Neural cell (in vitro differentiated cells): ENCODE measurements around the gene ABHD5. TPM values are rescaled to one million over a fixed set of nuclear protein-coding genes. Genes with fewer than 3 reads are reported as not detected.

Experiments used
- H2AFZ ChIP-seq: fragments of 200-600, 300-800 bp; sonication (generic), shearing (Covaris generic); 2 replicates; pipeline ENCODE4 v1.6.0; 2014; ENCODE audit warnings: low read depth, mild to moderate bottlenecking, antibody characterized with exemption, low read length, moderate library complexity
- H3F3A ChIP-seq: fragments of 200-600 bp; shearing (Covaris generic); 2 replicates; pipeline ENCODE4 v1.6.1; 2016; ENCODE audit warnings: mild to moderate bottlenecking, moderate library complexity, mixed read lengths, antibody characterized with exemption, low read length; ENCODE audit not compliant: insufficient read depth, poor library complexity, severe bottlenecking
- H3K27ac ChIP-seq: fragments of 200-600, 300-800 bp; sonication (generic), shearing (Covaris generic); 2 replicates; pipeline ENCODE4 v1.5.1; 2014; ENCODE audit warnings: mild to moderate bottlenecking, low read length, moderate library complexity
- H3K27me3 ChIP-seq: fragments of 300-800, 200-600 bp; sonication (generic), shearing (Covaris generic); 2 replicates; pipeline ENCODE4 v1.6.0; 2014; ENCODE audit warnings: mild to moderate bottlenecking, low read depth, low read length, moderate library complexity; ENCODE audit not compliant: insufficient read depth
- H3K36me3 ChIP-seq: fragments of 300-800, 200-600 bp; sonication (generic), shearing (Covaris generic); 2 replicates; pipeline ENCODE4 v1.5.1; 2014; ENCODE audit warnings: mild to moderate bottlenecking, antibody characterized with exemption, low read length, moderate library complexity; ENCODE audit not compliant: insufficient read depth
- H3K4me2 ChIP-seq: fragments of 300-800, 200-600 bp; sonication (generic), shearing (Covaris generic); 2 replicates; pipeline ENCODE4 v1.6.0; 2014; ENCODE audit warnings: mild to moderate bottlenecking, low read length
- H3K4me3 ChIP-seq: fragments of 300-800, 200-600 bp; sonication (generic), shearing (Covaris generic); 2 replicates; pipeline ENCODE4 v1.5.1; 2014; ENCODE audit warnings: mild to moderate bottlenecking, low read length, moderate library complexity
- H3K79me2 ChIP-seq: fragments of 200-600 bp; shearing (Covaris generic); replicated peaks from 2 replicates; pipeline ENCODE4 v1.6.0; 2014; ENCODE audit warnings: mild to moderate bottlenecking, low read length, moderate library complexity; ENCODE audit not compliant: insufficient read depth
- H3K9ac ChIP-seq: fragments of 300-800, 200-600 bp; sonication (generic), shearing (Covaris generic); 2 replicates; pipeline ENCODE4 v1.6.1; 2016; ENCODE audit warnings: mild to moderate bottlenecking, low read length, mixed read lengths
- H3K9me2 ChIP-seq: fragments of 200-600 bp; shearing (Covaris generic); 2 replicates; pipeline ENCODE4 v1.6.1; 2016; ENCODE audit warnings: mild to moderate bottlenecking, low read length, mixed read lengths; ENCODE audit not compliant: insufficient read depth
- H3K9me3 ChIP-seq: fragments of 200-600, 300-800 bp; sonication (generic), shearing (Covaris generic); 2 replicates; pipeline ENCODE4 v1.6.1; 2016; ENCODE audit warnings: mild to moderate bottlenecking, mixed run types, low read length, moderate library complexity, mixed read lengths
- H4K20me1 ChIP-seq: fragments of 200-600 bp; shearing (Covaris generic); 2 replicates; pipeline ENCODE4 v1.6.1; 2016; ENCODE audit warnings: mild to moderate bottlenecking, mixed run types; ENCODE audit not compliant: insufficient read depth
- EP300 ChIP-seq: fragments of 450-650 bp; conservative IDR thresholded peaks from 2 replicates; pipeline ENCODE4 v1.6.1; 2014; ENCODE audit warnings: antibody characterized with exemption, mild to moderate bottlenecking, moderate library complexity; ENCODE audit not compliant: poor library complexity, severe bottlenecking
- EZH2 ChIP-seq: fragments of 200-600, 300-800 bp; shearing (Covaris generic), sonication (generic); IDR thresholded peaks from 2 replicates; pipeline ENCODE4 v1.6.1; 2014; ENCODE audit warnings: antibody characterized with exemption, low read length, borderline replicate concordance, mild to moderate bottlenecking; ENCODE audit not compliant: insufficient read depth, poor library complexity, severe bottlenecking
- MXI1 ChIP-seq: fragments of 450-650 bp; conservative IDR thresholded peaks from 2 replicates; pipeline ENCODE4 v1.6.1; 2014; ENCODE audit warnings: antibody characterized with exemption, mild to moderate bottlenecking; ENCODE audit not compliant: poor library complexity, severe bottlenecking
- POLR2AphosphoS5 ChIP-seq: IDR thresholded peaks from 2 replicates; pipeline ENCODE4 v1.6.1; 2012
- RAD21 ChIP-seq: fragments of 450-650 bp; conservative IDR thresholded peaks from 2 replicates; pipeline ENCODE4 v1.6.1; 2014; ENCODE audit warnings: antibody characterized with exemption, mild to moderate bottlenecking, moderate library complexity
- SMC3 ChIP-seq: fragments of 450-650 bp; conservative IDR thresholded peaks from 2 replicates; pipeline ENCODE4 v1.6.1; 2014; ENCODE audit warnings: antibody characterized with exemption, mild to moderate bottlenecking, moderate library complexity; ENCODE audit not compliant: poor library complexity
- TAF1 ChIP-seq: IDR thresholded peaks from 2 replicates; pipeline ENCODE4 v1.6.1; 2012; ENCODE audit warnings: low read depth
- polyA plus RNA-seq: library from polyadenylated mRNA; depleted of rRNA; stranded (reverse); fragments of >200 nt; gene quantifications from 2 replicates; pipeline ENCODE4 v1.2.3, GENCODE V29; 2014
- TF ChIP-seq, protein P1 (sequence below): IDR thresholded peaks from 2 replicates; pipeline ENCODE4 v1.6.1; 2012; ENCODE audit warnings: borderline replicate concordance
- TF ChIP-seq, protein P2 (sequence below): fragments of 450-650 bp; IDR thresholded peaks from 2 replicates; pipeline ENCODE4 v1.5.1; 2014; ENCODE audit warnings: antibody characterized with exemption, mild to moderate bottlenecking, moderate library complexity; ENCODE audit not compliant: poor library complexity, severe bottlenecking

Gene ABHD5
- polyA plus RNA-seq, 1 donor from 2014 or later = 26.6 TPM

DNA sequence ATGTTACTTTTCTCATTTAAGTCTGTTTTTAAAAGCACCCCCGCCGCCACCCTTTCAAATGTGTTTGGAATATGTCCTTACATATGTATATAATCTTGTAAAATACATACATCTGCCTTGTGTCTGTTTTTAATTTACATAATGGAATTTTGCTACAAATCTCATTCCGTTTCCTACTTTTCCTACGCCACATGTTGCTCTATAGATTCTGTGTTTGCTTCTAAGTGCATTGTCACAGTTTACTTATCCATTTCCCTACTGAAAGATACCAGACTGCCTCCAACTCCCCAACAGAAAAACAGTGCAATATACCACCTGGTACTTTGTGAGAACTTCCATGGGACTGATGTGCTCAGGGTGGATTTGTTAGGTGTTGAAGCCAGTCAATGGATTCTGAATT lies 70.2 kb downstream of the ABHD5 start:
- no peaks in the 10 kb centered on the region for H3K79me2 ChIP-seq
- H3K27ac ChIP-seq = no peak overlapping the region
- H3K9me3 ChIP-seq = no peaks in the 10 kb centered on the region
- no peaks in the 10 kb centered on the region for H3F3A ChIP-seq
- no peaks in the 10 kb centered on the region for H4K20me1 ChIP-seq
- no peaks in the 10 kb centered on the region for H3K9me2 ChIP-seq
- no peaks in the 10 kb centered on the region for H3K27me3 ChIP-seq
- H3K9ac ChIP-seq = no peak overlapping the region
- TF ChIP-seq MXI1 (no peak), TAF1 (no peak), EZH2 (no peak), RAD21 (no peak), SMC3 (no peak), POLR2AphosphoS5 (no peak)
- TF ChIP-seq, protein P1, sequence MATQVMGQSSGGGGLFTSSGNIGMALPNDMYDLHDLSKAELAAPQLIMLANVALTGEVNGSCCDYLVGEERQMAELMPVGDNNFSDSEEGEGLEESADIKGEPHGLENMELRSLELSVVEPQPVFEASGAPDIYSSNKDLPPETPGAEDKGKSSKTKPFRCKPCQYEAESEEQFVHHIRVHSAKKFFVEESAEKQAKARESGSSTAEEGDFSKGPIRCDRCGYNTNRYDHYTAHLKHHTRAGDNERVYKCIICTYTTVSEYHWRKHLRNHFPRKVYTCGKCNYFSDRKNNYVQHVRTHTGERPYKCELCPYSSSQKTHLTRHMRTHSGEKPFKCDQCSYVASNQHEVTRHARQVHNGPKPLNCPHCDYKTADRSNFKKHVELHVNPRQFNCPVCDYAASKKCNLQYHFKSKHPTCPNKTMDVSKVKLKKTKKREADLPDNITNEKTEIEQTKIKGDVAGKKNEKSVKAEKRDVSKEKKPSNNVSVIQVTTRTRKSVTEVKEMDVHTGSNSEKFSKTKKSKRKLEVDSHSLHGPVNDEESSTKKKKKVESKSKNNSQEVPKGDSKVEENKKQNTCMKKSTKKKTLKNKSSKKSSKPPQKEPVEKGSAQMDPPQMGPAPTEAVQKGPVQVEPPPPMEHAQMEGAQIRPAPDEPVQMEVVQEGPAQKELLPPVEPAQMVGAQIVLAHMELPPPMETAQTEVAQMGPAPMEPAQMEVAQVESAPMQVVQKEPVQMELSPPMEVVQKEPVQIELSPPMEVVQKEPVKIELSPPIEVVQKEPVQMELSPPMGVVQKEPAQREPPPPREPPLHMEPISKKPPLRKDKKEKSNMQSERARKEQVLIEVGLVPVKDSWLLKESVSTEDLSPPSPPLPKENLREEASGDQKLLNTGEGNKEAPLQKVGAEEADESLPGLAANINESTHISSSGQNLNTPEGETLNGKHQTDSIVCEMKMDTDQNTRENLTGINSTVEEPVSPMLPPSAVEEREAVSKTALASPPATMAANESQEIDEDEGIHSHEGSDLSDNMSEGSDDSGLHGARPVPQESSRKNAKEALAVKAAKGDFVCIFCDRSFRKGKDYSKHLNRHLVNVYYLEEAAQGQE = no peak
- TF ChIP-seq, protein P2, sequence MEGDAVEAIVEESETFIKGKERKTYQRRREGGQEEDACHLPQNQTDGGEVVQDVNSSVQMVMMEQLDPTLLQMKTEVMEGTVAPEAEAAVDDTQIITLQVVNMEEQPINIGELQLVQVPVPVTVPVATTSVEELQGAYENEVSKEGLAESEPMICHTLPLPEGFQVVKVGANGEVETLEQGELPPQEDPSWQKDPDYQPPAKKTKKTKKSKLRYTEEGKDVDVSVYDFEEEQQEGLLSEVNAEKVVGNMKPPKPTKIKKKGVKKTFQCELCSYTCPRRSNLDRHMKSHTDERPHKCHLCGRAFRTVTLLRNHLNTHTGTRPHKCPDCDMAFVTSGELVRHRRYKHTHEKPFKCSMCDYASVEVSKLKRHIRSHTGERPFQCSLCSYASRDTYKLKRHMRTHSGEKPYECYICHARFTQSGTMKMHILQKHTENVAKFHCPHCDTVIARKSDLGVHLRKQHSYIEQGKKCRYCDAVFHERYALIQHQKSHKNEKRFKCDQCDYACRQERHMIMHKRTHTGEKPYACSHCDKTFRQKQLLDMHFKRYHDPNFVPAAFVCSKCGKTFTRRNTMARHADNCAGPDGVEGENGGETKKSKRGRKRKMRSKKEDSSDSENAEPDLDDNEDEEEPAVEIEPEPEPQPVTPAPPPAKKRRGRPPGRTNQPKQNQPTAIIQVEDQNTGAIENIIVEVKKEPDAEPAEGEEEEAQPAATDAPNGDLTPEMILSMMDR = no peak
- no peak overlapping the region for H3K4me2 ChIP-seq
- no peak overlapping the region for H2AFZ ChIP-seq
- H3K36me3 ChIP-seq = no peaks in the 10 kb centered on the region
- H3K4me3 ChIP-seq = no peak overlapping the region

DNA sequence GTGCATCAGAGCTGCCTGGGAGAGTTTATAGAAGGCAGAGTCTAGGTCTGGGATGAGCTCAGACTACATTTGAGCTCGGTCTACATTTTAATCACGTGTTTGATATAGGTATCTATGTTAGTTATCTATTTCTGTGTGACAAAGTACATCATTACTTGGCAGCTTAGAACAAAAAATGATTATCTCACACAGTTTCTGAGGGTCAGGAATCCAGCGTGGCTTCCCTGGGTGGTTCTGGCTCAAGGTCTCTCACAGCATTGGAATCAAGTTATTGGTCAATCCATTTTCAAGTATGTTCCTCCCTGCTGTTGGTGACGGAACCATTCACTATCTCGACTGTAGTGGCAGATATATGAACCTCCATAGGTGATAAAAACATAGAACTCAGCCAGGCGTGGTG lies 71.7 kb downstream of the ABHD5 start:
- Histone ChIP-seq H3K27ac (no peak overlapping the region), H3K36me3 (no peaks in the 10 kb centered on the region), H3K79me2 (no peaks in the 10 kb centered on the region), H4K20me1 (no peaks in the 10 kb centered on the region), H2AFZ (no peak overlapping the region), H3K9ac (no peak overlapping the region), H3F3A (no peaks in the 10 kb centered on the region), H3K9me3 (no peaks in the 10 kb centered on the region), H3K4me3 (no peak overlapping the region), H3K27me3 (no peaks in the 10 kb centered on the region), H3K4me2 (no peak overlapping the region), H3K9me2 (no peaks in the 10 kb centered on the region)
- TF ChIP-seq SMC3 (no peak), EP300 (no peak), EZH2 (no peak), TAF1 (no peak), MXI1 (no peak), RAD21 (no peak), POLR2AphosphoS5 (no peak)
- TF ChIP-seq, protein P2 = no peak
- TF ChIP-seq, protein P1 = no peak
